ENCODE data around the gene B3GALT6. TPM values are rescaled to one million over a fixed set of nuclear protein-coding genes. Genes with fewer than 3 reads are reported as not detected.

The B3GALT6 gene
- total and polyA plus RNA-seq, 5 donors from 2014 or later: 4.0 to 11.5 (median 9.4) TPM

DNA sequence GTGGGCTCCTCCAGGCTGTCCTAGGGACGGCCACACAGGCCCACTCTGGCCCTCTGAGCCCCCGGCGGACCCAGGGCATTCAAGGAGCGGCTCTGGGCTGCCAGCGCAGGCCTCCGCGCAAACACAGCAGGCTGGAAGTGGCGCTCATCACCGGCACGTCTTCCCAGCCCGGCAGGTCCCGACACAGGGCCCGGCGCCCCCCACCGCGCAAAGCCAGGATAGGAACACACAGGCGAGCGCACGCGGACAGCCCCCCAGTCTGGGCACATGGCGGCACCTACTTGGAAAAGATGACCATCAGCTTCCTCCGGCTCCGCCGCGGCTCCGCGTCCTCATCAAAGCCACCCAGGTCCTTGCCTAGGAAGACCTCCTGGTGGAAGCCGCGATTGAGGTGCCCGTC lies 3.9 kb upstream of the B3GALT6 start:
- no peak overlapping the region for H3K27ac Mint-ChIP-seq
- no peak for DNase-seq
- Histone ChIP-seq H3K36me3 (ENCODE audit: control insufficient read depth, insufficient read depth, low read length) (peaks cover 35% of the 10 kb centered on the region), H3K4me3 (ENCODE audit: low read depth, low read length) (no peak overlapping the region), H3K4me1 (ENCODE audit: control insufficient read depth, insufficient read depth, low read length, poor library complexity, severe bottlenecking) (peaks cover 27% of the 10 kb centered on the region), H3K27me3 (ENCODE audit: control insufficient read depth, insufficient read depth, low read length) (no peaks in the 10 kb centered on the region), H3K27ac (ENCODE audit: insufficient read depth, low read length, poor library complexity, severe bottlenecking) (no peak overlapping the region), H3K9me3 (ENCODE audit: control insufficient read depth in 2 of 2, low read length in 2 of 2) (no peaks in the 10 kb centered on the region)
- peaks cover 0 to 42% (median 10%) of the 10 kb centered on the region in 4 donors for H3K4me1 Mint-ChIP-seq
- H3K36me3 Mint-ChIP-seq: peaks cover 7% of the 10 kb centered on the region
- no peak for ATAC-seq (ENCODE audit: low read depth in 2 of 2)
- H3K4me3 Mint-ChIP-seq: no peak overlapping the region
- H3K27me3 Mint-ChIP-seq: no peaks in the 10 kb centered on the region
- peaks cover 0 to 2% (median 0%) of the 10 kb centered on the region in 7 donors for H3K9me3 Mint-ChIP-seq

DNA sequence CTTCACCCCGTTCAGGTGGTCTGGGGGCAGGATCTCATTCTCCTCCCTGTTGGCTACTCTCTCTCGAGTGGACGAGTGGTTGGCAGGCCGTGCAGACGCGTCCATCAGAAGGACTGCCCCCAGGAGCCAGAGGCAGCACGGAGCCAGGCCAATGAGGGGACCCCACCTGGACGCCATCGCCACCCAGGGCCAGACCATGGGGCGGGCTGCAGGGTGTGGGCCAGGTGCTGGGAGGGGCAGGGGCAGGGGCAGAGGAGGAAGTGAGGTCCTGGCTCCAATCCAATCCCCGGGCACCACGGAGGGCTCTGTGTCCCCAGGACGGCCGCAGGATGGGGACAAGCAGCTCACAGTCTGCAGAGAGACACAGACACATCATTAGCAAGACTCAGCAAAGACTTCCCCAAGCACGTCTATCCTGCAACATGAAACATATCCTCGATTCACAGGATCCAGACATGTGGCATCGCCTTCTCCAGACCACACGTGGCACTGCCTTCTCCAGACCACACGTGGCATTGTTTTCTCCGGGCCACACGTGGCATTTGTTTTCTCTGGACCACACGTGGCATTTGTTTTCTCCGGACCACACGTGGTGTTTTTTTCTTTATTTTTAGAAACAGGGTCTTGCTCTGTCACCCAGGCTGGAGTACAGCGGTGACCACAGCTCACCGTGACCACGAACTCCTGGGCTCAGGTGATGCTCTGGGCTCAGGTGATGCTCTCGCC lies 3.3 kb upstream of the B3GALT6 start:
- Histone ChIP-seq H3K27me3 (ENCODE audit: control insufficient read depth, insufficient read depth, low read length) (no peaks in the 10 kb centered on the region), H3K9me3 (ENCODE audit: control insufficient read depth in 2 of 2, low read length in 2 of 2) (no peaks in the 10 kb centered on the region), H3K4me3 (ENCODE audit: low read depth, low read length) (no peak overlapping the region), H3K4me1 (ENCODE audit: control insufficient read depth, insufficient read depth, low read length, poor library complexity, severe bottlenecking) (peaks cover 29% of the 10 kb centered on the region), H3K36me3 (ENCODE audit: control insufficient read depth, insufficient read depth, low read length) (peaks cover 32% of the 10 kb centered on the region), H3K27ac (ENCODE audit: insufficient read depth, low read length, poor library complexity, severe bottlenecking) (no peak overlapping the region)
- no peak overlapping the region for H3K27ac Mint-ChIP-seq
- H3K27me3 Mint-ChIP-seq: no peaks in the 10 kb centered on the region
- H3K4me3 Mint-ChIP-seq: no peak overlapping the region
- H3K9me3 Mint-ChIP-seq: peaks cover 0 to 2% (median 0%) of the 10 kb centered on the region in 7 donors
- H3K36me3 Mint-ChIP-seq: peaks cover 7% of the 10 kb centered on the region
- no peak for ATAC-seq (ENCODE audit: low read depth in 2 of 2)
- peaks cover 0 to 46% (median 14%) of the 10 kb centered on the region in 4 donors for H3K4me1 Mint-ChIP-seq
- no peak for DNase-seq

DNA sequence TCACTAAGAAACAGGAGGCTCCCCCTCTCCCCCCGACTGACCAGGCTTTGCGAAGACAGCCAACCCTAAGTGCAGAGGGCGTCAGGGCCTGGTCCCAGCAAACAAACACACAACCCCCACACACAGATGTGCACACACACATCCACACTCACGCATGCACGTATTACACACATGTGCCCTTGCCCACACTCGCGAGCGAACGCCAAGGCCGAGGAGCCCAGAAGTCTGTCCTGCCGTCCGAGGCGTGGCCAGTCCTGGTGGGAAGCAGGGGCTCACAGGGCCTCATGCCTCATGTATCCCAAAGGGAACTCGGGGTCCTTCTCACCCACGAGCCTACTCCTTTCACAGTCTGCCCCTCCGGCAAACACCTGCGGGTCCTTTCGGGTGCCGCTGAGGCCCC lies 2.3 kb upstream of the B3GALT6 start:
- Histone ChIP-seq H3K4me3 (ENCODE audit: low read depth, low read length) (no peak overlapping the region), H3K36me3 (ENCODE audit: control insufficient read depth, insufficient read depth, low read length) (peaks cover 32% of the 10 kb centered on the region), H3K27me3 (ENCODE audit: control insufficient read depth, insufficient read depth, low read length) (no peaks in the 10 kb centered on the region), H3K4me1 (ENCODE audit: control insufficient read depth, insufficient read depth, low read length, poor library complexity, severe bottlenecking) (peaks cover 29% of the 10 kb centered on the region), H3K9me3 (ENCODE audit: control insufficient read depth in 2 of 2, low read length in 2 of 2) (no peaks in the 10 kb centered on the region), H3K27ac (ENCODE audit: insufficient read depth, low read length, poor library complexity, severe bottlenecking) (no peak overlapping the region)
- H3K9me3 Mint-ChIP-seq: peaks cover 0 to 2% (median 0%) of the 10 kb centered on the region in 7 donors
- H3K27ac Mint-ChIP-seq: peak overlapping the region in 2 of 3 donors; percentile 84 to 96
- peaks cover 0 to 54% (median 17%) of the 10 kb centered on the region in 4 donors for H3K4me1 Mint-ChIP-seq
- H3K4me3 Mint-ChIP-seq: peak overlapping the region; percentile 62 to 87 (median 78)
- ATAC-seq (ENCODE audit: low read depth in 2 of 2) (no peak), DNase-seq (no peak)
- H3K36me3 Mint-ChIP-seq: peaks cover 10% of the 10 kb centered on the region
- H3K27me3 Mint-ChIP-seq: no peaks in the 10 kb centered on the region

DNA sequence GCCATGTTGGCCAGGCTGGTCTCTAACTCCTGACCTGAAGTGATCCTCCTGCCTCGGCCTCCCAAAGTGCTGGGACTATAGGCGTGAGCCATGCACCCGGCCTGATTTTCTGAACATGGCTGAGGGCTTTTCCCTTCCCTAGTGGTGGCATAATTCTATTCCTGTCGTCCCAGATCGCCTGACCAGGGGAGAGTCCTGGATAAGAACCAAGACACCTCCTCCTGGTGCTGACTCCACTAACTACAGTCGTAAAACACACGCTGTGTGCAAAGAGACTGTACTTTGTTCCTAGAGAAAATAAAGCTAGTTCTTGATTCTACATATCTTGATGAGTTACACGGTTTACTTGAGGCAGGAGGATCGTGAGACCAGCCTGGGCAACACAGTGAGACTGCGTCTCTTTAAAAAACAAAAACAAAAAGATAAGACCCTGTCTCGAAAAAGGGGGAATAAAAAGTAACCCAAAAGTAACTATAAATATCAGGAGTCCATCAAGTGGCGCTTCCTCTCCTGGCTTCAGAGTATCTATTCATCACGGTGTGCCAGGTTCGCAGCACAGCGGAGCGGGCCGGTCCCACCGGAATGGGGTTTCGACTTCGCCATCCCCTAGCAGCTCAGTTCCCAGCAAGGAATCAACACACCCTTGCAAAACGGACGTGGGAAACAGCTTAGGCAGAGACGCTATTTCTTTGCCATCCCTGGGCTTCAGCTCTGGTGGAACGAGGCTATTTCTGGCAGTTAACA lies 1.2 kb upstream of the B3GALT6 start:
- DNase-seq (no peak), ATAC-seq (ENCODE audit: low read depth in 2 of 2) (no peak)
- H3K4me3 Mint-ChIP-seq: peak overlapping the region; percentile 95 to 100 (median 96)
- H3K9me3 Mint-ChIP-seq: no peaks in the 10 kb centered on the region
- Histone ChIP-seq H3K4me1 (ENCODE audit: control insufficient read depth, insufficient read depth, low read length, poor library complexity, severe bottlenecking) (peaks cover 29% of the 10 kb centered on the region), H3K27me3 (ENCODE audit: control insufficient read depth, insufficient read depth, low read length) (no peaks in the 10 kb centered on the region), H3K36me3 (ENCODE audit: control insufficient read depth, insufficient read depth, low read length) (peaks cover 25% of the 10 kb centered on the region), H3K4me3 (ENCODE audit: low read depth, low read length) (peak overlapping the region; percentile 94), H3K9me3 (ENCODE audit: control insufficient read depth in 2 of 2, low read length in 2 of 2) (no peaks in the 10 kb centered on the region), H3K27ac (ENCODE audit: insufficient read depth, low read length, poor library complexity, severe bottlenecking) (peak overlapping the region; percentile 93)
- H3K36me3 Mint-ChIP-seq: peaks cover 5% of the 10 kb centered on the region
- peak overlapping the region; percentile 80 to 96 (median 94) for H3K27ac Mint-ChIP-seq
- no peaks in the 10 kb centered on the region for H3K27me3 Mint-ChIP-seq
- H3K4me1 Mint-ChIP-seq: peaks cover 0 to 54% (median 15%) of the 10 kb centered on the region in 4 donors

DNA sequence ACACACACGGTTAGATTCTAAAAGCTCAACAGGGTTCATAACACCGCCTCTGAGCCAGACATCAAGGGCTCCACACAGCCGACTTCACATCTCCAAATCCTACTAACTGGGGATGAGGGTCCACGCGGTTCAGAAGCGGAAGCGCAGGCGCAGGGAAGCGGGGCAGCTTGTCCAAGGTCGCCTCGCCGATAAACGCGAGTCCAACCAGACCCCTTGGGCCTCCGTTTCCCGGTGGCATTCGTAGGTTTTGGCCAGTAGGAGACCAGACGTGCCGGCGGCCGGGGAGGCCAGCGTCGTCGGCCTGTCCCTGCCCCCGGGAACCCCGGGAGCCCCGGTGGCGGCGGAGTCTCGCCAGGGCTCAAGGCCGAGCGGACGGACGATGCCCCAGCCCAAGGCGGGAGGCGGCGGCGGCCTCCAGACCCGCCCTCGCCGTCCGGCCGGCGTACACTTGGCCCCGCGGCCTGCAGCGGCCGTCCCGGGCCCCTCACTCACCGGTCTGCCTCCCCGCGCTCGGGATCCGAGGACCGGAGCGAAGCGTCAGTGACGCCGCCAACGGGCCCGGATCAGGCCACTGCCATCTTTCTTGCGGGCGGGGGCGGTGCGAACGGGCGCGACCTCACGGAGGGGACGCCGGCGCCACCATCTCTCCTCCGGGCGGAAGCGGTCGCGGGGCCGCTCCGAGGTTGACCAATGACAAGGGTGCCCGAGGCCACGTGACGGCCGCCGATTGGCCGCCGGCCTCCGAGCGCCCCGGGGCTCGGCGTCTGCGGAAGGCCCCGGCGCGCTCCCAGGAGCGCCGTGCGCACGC lies 433 bp upstream of the B3GALT6 start, which contains the start of gene SDF4:
Gene SDF4, minus strand, starts transcription at position 602 of the 808 bp plus-strand sequence. CDS start 3,229 bp downstream, outside the sequence.
- Histone ChIP-seq H3K4me3 (ENCODE audit: low read depth, low read length) (peak within 1 kb of the TSS; percentile 94), H3K36me3 (ENCODE audit: control insufficient read depth, insufficient read depth, low read length) (peaks cover 18% of the 10 kb centered on the region), H3K4me1 (ENCODE audit: control insufficient read depth, insufficient read depth, low read length, poor library complexity, severe bottlenecking) (peaks cover 29% of the 10 kb centered on the region), H3K27me3 (ENCODE audit: control insufficient read depth, insufficient read depth, low read length) (no peaks in the 10 kb centered on the region), H3K27ac (ENCODE audit: insufficient read depth, low read length, poor library complexity, severe bottlenecking) (peak within 1 kb of the TSS; percentile 93), H3K9me3 (ENCODE audit: control insufficient read depth in 2 of 2, low read length in 2 of 2) (no peaks in the 10 kb centered on the region)
- Mint-ChIP-seq H3K36me3 (peaks cover 3% of the 10 kb centered on the region), H3K9me3 (no peaks in the 10 kb centered on the region), H3K27me3 (no peaks in the 10 kb centered on the region), H3K27ac (peak within 1 kb of the TSS; percentile 80 to 96 (median 94)), H3K4me1 (peaks cover 0 to 49% (median 15%) of the 10 kb centered on the region in 4 donors), H3K4me3 (peak within 1 kb of the TSS; percentile 95 to 100 (median 96))
- ATAC-seq (ENCODE audit: low read depth in 2 of 2) (peak; percentile 96), DNase-seq (peak; percentile 95 to 99 (median 96))

DNA sequence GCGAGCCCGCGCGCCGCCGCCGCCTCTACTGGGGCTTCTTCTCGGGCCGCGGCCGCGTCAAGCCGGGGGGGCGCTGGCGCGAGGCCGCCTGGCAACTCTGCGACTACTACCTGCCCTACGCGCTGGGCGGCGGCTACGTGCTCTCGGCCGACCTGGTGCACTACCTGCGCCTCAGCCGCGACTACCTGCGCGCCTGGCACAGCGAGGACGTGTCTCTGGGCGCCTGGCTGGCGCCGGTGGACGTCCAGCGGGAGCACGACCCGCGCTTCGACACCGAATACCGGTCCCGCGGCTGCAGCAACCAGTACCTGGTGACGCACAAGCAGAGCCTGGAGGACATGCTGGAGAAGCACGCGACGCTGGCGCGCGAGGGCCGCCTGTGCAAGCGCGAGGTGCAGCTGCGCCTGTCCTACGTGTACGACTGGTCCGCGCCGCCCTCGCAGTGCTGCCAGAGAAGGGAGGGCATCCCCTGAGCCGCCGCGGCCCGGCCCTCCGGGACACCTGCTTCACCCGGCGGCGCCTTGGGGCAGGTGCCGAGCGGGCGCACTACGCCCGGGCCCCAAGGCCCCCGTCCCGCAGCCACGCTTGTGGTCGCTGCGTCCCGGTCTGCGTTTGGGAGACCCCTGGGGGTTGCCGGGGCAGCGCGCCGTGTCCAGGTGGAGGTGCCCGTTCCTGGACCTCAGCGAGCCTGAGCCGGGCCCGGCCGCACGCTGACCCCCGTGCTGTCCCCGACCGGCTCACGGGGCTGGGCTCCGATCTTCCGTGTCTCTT lies 944 bp downstream of the B3GALT6 start:
- Histone ChIP-seq H3K27ac (ENCODE audit: insufficient read depth, low read length, poor library complexity, severe bottlenecking) (no peak overlapping the region), H3K9me3 (ENCODE audit: control insufficient read depth in 2 of 2, low read length in 2 of 2) (no peaks in the 10 kb centered on the region), H3K36me3 (ENCODE audit: control insufficient read depth, insufficient read depth, low read length) (peaks cover 10% of the 10 kb centered on the region), H3K27me3 (ENCODE audit: control insufficient read depth, insufficient read depth, low read length) (no peaks in the 10 kb centered on the region), H3K4me1 (ENCODE audit: control insufficient read depth, insufficient read depth, low read length, poor library complexity, severe bottlenecking) (peaks cover 29% of the 10 kb centered on the region), H3K4me3 (ENCODE audit: low read depth, low read length) (no peak overlapping the region)
- Mint-ChIP-seq H3K4me3 (peak overlapping the region; percentile 64 to 85 (median 78)), H3K4me1 (peaks cover 0 to 47% (median 15%) of the 10 kb centered on the region in 4 donors), H3K36me3 (peaks cover 3% of the 10 kb centered on the region), H3K27ac (peak overlapping the region in 2 of 3 donors; percentile 63 to 85), H3K9me3 (no peaks in the 10 kb centered on the region), H3K27me3 (no peaks in the 10 kb centered on the region)
- DNase-seq (no peak), ATAC-seq (ENCODE audit: low read depth in 2 of 2) (no peak)

DNA sequence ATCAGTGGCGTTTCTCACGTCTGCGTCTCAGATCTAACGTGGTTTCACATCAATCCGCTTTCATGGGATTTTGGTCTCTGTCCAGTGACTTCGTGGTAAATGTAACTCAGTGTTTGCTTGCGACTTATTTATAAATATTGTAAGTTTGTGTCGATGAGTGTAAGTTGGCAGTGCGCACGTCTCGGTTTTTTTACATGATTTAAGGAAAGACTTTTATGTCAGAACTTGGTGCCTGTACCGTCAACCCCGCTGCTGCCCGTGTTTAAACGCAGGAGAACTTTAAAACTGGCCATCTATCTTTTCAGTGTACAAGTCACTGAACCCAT lies 1.5 kb downstream of the B3GALT6 start:
- Mint-ChIP-seq H3K27ac (peak overlapping the region in 2 of 3 donors; percentile 63 to 85), H3K4me1 (peaks cover 0 to 45% (median 15%) of the 10 kb centered on the region in 4 donors), H3K9me3 (no peaks in the 10 kb centered on the region), H3K36me3 (peaks cover 3% of the 10 kb centered on the region), H3K4me3 (peak overlapping the region; percentile 64 to 85 (median 74)), H3K27me3 (no peaks in the 10 kb centered on the region)
- Histone ChIP-seq H3K9me3 (ENCODE audit: control insufficient read depth in 2 of 2, low read length in 2 of 2) (no peaks in the 10 kb centered on the region), H3K27me3 (ENCODE audit: control insufficient read depth, insufficient read depth, low read length) (no peaks in the 10 kb centered on the region), H3K27ac (ENCODE audit: insufficient read depth, low read length, poor library complexity, severe bottlenecking) (no peak overlapping the region), H3K4me1 (ENCODE audit: control insufficient read depth, insufficient read depth, low read length, poor library complexity, severe bottlenecking) (peaks cover 27% of the 10 kb centered on the region), H3K4me3 (ENCODE audit: low read depth, low read length) (no peak overlapping the region), H3K36me3 (ENCODE audit: control insufficient read depth, insufficient read depth, low read length) (peaks cover 5% of the 10 kb centered on the region)
- DNase-seq: no peak
- no peak for ATAC-seq (ENCODE audit: low read depth in 2 of 2)

Data from CD4-positive, CD25-positive, alpha-beta regulatory T cell (primary cell).